HEK293T (cell line): Measurements from ENCODE around the gene DHX32.

Source experiments
- CTCF ChIA-PET: fragments of 350-600 bp; formaldehyde crosslinking; extraction: SDS; loops from one replicate; lab custom pipeline; 2021; ENCODE audit warnings: antibody characterized with exemption, inconsistent platforms; lab: Yijun Ruan, JAX
- POLR2A ChIA-PET: fragments of 350-600 bp; formaldehyde crosslinking; extraction: SDS; loops from one replicate; lab custom pipeline; 2020; ENCODE audit warnings: antibody characterized with exemption, inconsistent platforms; lab: Yijun Ruan, JAX
- DNase-seq: peaks from one replicate; pipeline ENCODE4 v3.0.0; 2012; ENCODE audit warnings: mixed read lengths; ENCODE audit errors: extremely low spot score
- ARNT ChIP-seq: fragments of 450-650 bp; IDR thresholded peaks from 2 replicates; pipeline ENCODE4 v1.6.1; 2017; ENCODE audit warnings: mild to moderate bottlenecking
- BHLHE40 ChIP-seq: fragments of 450-650 bp; IDR thresholded peaks from 2 replicates; pipeline ENCODE4 v1.6.1; 2016; ENCODE audit warnings: mild to moderate bottlenecking, moderate library complexity, borderline replicate concordance
- CTBP1 ChIP-seq: fragments of 450-650 bp; IDR thresholded peaks from 2 replicates; pipeline ENCODE4 v1.6.1; 2016; ENCODE audit warnings: borderline replicate concordance
- ELF4 ChIP-seq: fragments of 450-650 bp; IDR thresholded peaks from 2 replicates; pipeline ENCODE4 v1.6.1; 2017; ENCODE audit warnings: antibody characterized with exemption
- FOXA1 ChIP-seq: fragments of 450-650 bp; IDR thresholded peaks from 2 replicates; pipeline ENCODE4 v1.6.1; 2016; ENCODE audit warnings: mild to moderate bottlenecking
- FOXK2 ChIP-seq: fragments of 450-650 bp; IDR thresholded peaks from 2 replicates; pipeline ENCODE4 v1.6.1; 2016; ENCODE audit warnings: mild to moderate bottlenecking
- FOXM1 ChIP-seq: fragments of 450-650 bp; IDR thresholded peaks from 2 replicates; pipeline ENCODE4 v1.6.1; 2017; ENCODE audit warnings: mild to moderate bottlenecking, borderline replicate concordance
- HDGF ChIP-seq: fragments of 450-650 bp; IDR thresholded peaks from 2 replicates; pipeline ENCODE4 v1.6.1; 2017; ENCODE audit warnings: antibody characterized with exemption, borderline replicate concordance
- L3MBTL2 ChIP-seq: fragments of 450-650 bp; conservative IDR thresholded peaks from 2 replicates; pipeline ENCODE4 v1.6.1; 2016; ENCODE audit warnings: mild to moderate bottlenecking
- LEF1 ChIP-seq: fragments of 450-650 bp; IDR thresholded peaks from 2 replicates; pipeline ENCODE4 v1.6.1; 2017; ENCODE audit warnings: mild to moderate bottlenecking, borderline replicate concordance
- NFRKB ChIP-seq: fragments of 450-650 bp; IDR thresholded peaks from 2 replicates; pipeline ENCODE4 v1.6.1; 2016; ENCODE audit warnings: mild to moderate bottlenecking, moderate library complexity
- SP1 ChIP-seq: fragments of 450-650 bp; IDR thresholded peaks from 2 replicates; pipeline ENCODE4 v1.6.1; 2017
- SUZ12 ChIP-seq: fragments of 450-650 bp; IDR thresholded peaks from 2 replicates; pipeline ENCODE4 v1.6.1; 2016; ENCODE audit warnings: mild to moderate bottlenecking
- TARDBP ChIP-seq: fragments of 450-650 bp; IDR thresholded peaks from 2 replicates; pipeline ENCODE4 v1.6.1; 2016
- ZNF384 ChIP-seq: fragments of 450-650 bp; IDR thresholded peaks from 2 replicates; pipeline ENCODE4 v1.6.1; 2016
- TF ChIP-seq, protein P1 (sequence below): fragments of 450-650 bp; IDR thresholded peaks from 2 replicates; pipeline ENCODE4 v1.6.1; 2016

Gene DHX32

GRCh38 chr10:125880719-125881118 lies 373 bp downstream of the DHX32 start:
- TF ChIP-seq HDGF = no peak
- no peak for TF ChIP-seq ELF4
- no peak for DNase-seq
- ChIA-PET POLR2A (no interaction called here), CTCF (no interaction called here)

GRCh38 chr10:125878957-125879835 lies 1.9 kb downstream of the DHX32 start:
- POLR2A ChIA-PET = no interaction called here
- CTCF ChIA-PET = interaction anchor here (1.1 kb wide), 1 partner anchor 10 kb away, joined by 5 read pairs; no protein-coding TSS in a partner anchor
- DNase-seq = no peak
- no peak for TF ChIP-seq HDGF
- no peak for TF ChIP-seq ZNF384

DNA sequence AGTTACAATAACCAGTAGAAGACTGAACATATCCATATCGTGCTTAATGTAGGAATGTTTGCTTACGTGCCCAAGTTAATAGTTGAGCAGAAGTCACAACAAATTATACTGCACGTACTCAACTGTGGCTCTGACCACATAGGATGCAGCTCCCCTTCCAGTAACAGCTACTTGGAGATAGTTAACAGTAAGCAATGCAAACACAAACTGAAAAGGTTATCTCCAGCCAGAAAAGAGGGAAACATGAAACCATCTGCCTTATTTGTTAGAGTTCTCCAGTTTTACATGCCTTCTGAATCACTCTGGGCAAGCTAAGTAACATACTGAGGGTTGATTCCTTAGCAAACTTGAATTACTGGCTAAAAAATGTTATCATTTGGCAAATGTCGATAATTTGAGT lies 9.8 kb downstream of the DHX32 start:
- ChIA-PET CTCF (interaction anchor here (0.9 kb wide), 2 partner anchors 107 to 285 kb away, joined by 3 read pairs; no protein-coding TSS in a partner anchor), POLR2A (no interaction called here)
- no peak for TF ChIP-seq HDGF
- TF ChIP-seq NFRKB = no peak
- no peak for TF ChIP-seq FOXK2
- TF ChIP-seq, protein P1, sequence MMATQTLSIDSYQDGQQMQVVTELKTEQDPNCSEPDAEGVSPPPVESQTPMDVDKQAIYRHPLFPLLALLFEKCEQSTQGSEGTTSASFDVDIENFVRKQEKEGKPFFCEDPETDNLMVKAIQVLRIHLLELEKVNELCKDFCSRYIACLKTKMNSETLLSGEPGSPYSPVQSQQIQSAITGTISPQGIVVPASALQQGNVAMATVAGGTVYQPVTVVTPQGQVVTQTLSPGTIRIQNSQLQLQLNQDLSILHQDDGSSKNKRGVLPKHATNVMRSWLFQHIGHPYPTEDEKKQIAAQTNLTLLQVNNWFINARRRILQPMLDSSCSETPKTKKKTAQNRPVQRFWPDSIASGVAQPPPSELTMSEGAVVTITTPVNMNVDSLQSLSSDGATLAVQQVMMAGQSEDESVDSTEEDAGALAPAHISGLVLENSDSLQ = no peak
- TF ChIP-seq L3MBTL2 = no peak
- no peak for TF ChIP-seq CTBP1
- no peak for TF ChIP-seq ARNT
- no peak for TF ChIP-seq ELF4
- no peak for TF ChIP-seq BHLHE40
- no peak for TF ChIP-seq TARDBP
- TF ChIP-seq ZNF384 = no peak
- no peak for TF ChIP-seq SUZ12
- TF ChIP-seq LEF1 = no peak

GRCh38 chr10:125868372-125868975 lies 12.6 kb downstream of the DHX32 start:
- DNase-seq = peak; percentile 57
- no peak for TF ChIP-seq CTBP1
- TF ChIP-seq LEF1 = no peak
- no peak for TF ChIP-seq FOXM1
- TF ChIP-seq, protein P1 = peak; percentile 45
- TF ChIP-seq TARDBP = no peak
- TF ChIP-seq ZNF384 = no peak
- TF ChIP-seq SUZ12 = no peak
- POLR2A ChIA-PET = no interaction called here
- CTCF ChIA-PET = interaction anchor here (1.0 to 1.4 kb wide), 5 partner anchors 11 to 110 kb away, joined by 3 to 5 read pairs (median 4); no protein-coding TSS in a partner anchor

More for the DNA sequence above, 9.8 kb downstream of the DHX32 start:
- no peak for DNase-seq

- no peak for TF ChIP-seq FOXA1
- TF ChIP-seq NFRKB = no peak
- TF ChIP-seq, protein P1 = no peak
- no peak for TF ChIP-seq L3MBTL2
- no peak for TF ChIP-seq ELF4
- no peak for TF ChIP-seq SUZ12
- no peak for TF ChIP-seq TARDBP
- no peak for TF ChIP-seq SP1
- no peak for TF ChIP-seq BHLHE40
- no peak for TF ChIP-seq LEF1
- TF ChIP-seq FOXK2 = no peak
- TF ChIP-seq HDGF = no peak
- no peak for TF ChIP-seq CTBP1
- TF ChIP-seq ARNT = no peak
- TF ChIP-seq ZNF384 = no peak
- TF ChIP-seq FOXM1 = no peak
- CTCF ChIA-PET = interaction anchor here (0.6 kb wide), 1 partner anchor 109 kb away, joined by 6 read pairs; no protein-coding TSS in a partner anchor
- no peak for DNase-seq
- POLR2A ChIA-PET = no interaction called here
Measured at GRCh38 chr10:125866421-125867029, 14.6 kb downstream of the DHX32 start.

DNA sequence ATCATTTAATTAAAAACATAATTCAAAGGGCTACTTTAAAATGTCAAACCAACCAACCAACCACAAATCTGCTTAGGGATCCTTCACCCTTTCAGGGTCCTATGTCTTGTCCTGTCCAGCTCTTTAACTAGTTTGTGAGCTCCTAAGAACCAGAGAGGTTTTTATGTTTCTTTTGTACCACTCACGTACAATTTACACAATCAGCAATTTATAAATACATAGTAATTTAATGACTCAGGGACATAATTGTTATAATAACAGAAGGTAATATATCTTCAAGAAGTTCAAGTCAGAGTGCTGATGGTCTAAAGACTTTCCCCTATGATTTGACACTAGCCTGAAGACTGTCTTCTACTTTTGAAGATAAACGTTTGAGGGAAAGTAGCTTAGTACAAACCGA lies 16.0 kb downstream of the DHX32 start:
- POLR2A ChIA-PET = no interaction called here
- no peak for DNase-seq
- TF ChIP-seq ELF4 (no peak), TARDBP (no peak), FOXK2 (no peak), FOXM1 (no peak), ARNT (no peak), BHLHE40 (no peak), L3MBTL2 (no peak), CTBP1 (no peak), ZNF384 (no peak), NFRKB (no peak), LEF1 (no peak), SUZ12 (no peak)
- TF ChIP-seq, protein P1 = no peak
- CTCF ChIA-PET = interaction anchor here (0.5 to 1.6 kb wide), 3 partner anchors 70 to 880 kb away, joined by 3 to 4 read pairs (median 3); no protein-coding TSS in a partner anchor
